AG10803 (cell line): ENCODE results near the gene NABP1.
A peak's percentile ranks its signal among the peaks of the same experiment; 100 is the strongest.

Source experiments
- DNase-seq: peaks from one replicate; pipeline ENCODE4 v3.0.0; 2010; ENCODE audit warnings: low read depth
- H3K4me3 ChIP-seq: 2 replicates; pipeline ENCODE4 v1.5.1; 2011; ENCODE audit warnings: mild to moderate bottlenecking, low read length, control low read depth
- TF ChIP-seq, protein P1 (sequence below): conservative IDR thresholded peaks from 2 replicates; pipeline ENCODE4 v1.5.1; 2011; ENCODE audit warnings: mild to moderate bottlenecking, low read length, control low read depth, inconsistent platforms

Gene NABP1

DNA sequence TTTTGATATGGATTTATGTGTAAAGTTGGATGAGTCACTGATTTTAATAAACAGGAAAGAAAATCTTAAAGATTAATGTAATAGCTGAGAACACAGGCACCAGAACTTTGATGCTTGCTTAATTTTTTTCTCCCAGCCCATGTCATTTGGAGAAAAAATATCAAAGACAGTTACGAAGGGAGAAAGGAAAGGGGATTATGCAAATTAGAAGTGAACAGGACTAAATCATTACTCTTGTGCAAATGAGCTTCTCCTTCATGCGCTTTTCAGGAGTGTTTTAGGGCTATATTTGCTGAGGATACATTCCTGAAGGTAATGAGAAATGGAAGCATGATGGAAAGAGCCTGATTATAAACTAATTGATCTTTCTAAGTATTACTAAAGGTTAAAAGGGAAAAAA, 28.9 kb downstream of the NABP1 start:
- TF ChIP-seq, protein P1, sequence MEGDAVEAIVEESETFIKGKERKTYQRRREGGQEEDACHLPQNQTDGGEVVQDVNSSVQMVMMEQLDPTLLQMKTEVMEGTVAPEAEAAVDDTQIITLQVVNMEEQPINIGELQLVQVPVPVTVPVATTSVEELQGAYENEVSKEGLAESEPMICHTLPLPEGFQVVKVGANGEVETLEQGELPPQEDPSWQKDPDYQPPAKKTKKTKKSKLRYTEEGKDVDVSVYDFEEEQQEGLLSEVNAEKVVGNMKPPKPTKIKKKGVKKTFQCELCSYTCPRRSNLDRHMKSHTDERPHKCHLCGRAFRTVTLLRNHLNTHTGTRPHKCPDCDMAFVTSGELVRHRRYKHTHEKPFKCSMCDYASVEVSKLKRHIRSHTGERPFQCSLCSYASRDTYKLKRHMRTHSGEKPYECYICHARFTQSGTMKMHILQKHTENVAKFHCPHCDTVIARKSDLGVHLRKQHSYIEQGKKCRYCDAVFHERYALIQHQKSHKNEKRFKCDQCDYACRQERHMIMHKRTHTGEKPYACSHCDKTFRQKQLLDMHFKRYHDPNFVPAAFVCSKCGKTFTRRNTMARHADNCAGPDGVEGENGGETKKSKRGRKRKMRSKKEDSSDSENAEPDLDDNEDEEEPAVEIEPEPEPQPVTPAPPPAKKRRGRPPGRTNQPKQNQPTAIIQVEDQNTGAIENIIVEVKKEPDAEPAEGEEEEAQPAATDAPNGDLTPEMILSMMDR: no peak
- no peak for DNase-seq
- H3K4me3 ChIP-seq: no peak overlapping the region

DNA sequence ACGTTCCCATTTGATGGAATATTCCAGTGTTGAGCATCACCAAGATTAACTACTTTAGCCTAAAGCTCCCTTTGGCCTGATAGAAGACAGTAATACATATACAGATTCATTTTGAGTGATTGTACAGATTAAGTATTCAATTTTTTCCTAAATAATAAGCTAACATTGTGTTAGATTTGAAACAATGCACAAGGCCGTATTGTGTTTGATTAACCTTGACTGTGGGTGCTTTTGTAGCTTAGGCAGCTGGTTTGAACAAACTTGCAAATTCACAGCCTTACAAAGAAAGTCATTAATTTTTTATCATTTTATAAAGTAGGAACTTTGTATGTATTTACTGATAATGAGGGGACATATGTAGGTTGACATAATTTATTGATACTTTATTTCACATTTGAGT, 29.6 kb downstream of the NABP1 start:
- no peak for DNase-seq
- TF ChIP-seq, protein P1: no peak
- no peak overlapping the region for H3K4me3 ChIP-seq

GRCh38 chr2:191710411-191710900, 32.5 kb downstream of the NABP1 start:
- TF ChIP-seq, protein P1: no peak
- peak; percentile 80 for DNase-seq
- no peak overlapping the region for H3K4me3 ChIP-seq

DNA sequence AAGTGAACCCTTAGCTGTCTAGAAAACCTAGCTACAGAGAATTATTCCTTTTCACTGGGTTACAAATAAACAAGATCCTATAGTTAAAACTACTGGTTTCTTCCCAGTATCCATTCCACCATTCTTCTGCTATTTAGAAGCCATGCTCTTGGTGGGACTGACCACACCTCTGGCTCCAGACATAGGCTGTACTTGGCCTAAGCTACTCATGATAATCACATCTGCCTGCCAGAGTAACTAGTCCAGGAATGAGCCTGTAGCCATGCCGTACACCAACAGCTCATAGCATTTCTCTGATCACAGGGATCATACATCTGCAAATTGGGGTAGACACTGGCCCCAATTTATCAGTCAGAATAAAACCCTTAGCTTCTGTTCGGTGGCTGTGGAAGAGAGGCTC, 33.7 kb downstream of the NABP1 start:
- TF ChIP-seq, protein P1: no peak
- no peak for DNase-seq

GRCh38 chr2:191713837-191714236, 35.9 kb downstream of the NABP1 start:
- TF ChIP-seq, protein P1: no peak
- DNase-seq: no peak
- no peak overlapping the region for H3K4me3 ChIP-seq

More for the DNA sequence above, 33.7 kb downstream of the NABP1 start:
- no peak overlapping the region for H3K4me3 ChIP-seq

DNA sequence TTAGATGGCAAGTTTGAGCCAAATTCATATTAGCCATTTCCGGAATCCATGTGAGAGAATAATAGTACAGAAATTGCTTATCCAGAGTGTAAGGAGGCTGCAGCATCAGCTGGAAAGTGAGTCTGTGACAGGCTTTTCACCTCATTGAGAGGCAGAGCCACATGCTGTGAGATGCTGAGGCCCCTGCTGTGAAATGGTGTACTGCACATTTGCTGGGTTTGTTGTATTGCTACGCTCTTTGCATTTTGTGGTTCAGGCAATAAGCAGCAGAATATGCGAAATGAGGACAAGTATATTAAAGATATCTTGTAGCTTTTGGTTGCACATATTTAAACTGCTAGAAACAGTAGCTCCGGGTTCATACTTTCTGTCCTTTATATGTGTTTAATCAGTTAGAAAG, 37.0 kb downstream of the NABP1 start:
- TF ChIP-seq, protein P1: no peak
- DNase-seq: no peak
- H3K4me3 ChIP-seq: no peak overlapping the region

DNA sequence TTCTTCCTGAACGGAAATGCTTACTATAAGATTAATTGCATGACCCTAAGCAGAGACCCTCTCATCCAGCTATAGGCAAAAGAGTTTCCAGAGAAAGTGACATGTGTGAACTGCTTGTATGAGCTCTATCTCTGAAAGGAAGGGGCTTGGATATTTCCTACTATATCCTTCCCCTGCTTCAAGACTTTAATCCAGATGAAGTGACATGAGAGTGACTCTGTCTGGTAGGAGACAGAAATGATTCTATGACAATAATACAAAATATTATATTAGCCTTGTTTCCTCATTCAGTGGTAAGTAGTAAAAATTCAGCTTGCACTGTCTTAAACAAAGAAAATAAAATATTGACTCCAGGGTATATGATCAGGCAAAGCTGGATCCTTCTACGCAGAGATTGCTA, 37.5 kb downstream of the NABP1 start:
- H3K4me3 ChIP-seq: no peak overlapping the region
- TF ChIP-seq, protein P1: no peak
- DNase-seq: no peak
